ENCODE data around the gene RXRA. TPM values are rescaled to one million over a fixed set of nuclear protein-coding genes. Genes with fewer than 3 reads are reported as not detected.

Gene RXRA
- polyA plus RNA-seq, 1 of the 3 experiments (the other 2 are of a cell fraction), result 7.6 TPM

- no peak overlapping the region for H3K27ac ChIP-seq (ENCODE audit: low read depth in 2 of 2, low read length in 1 of 2)
- no peaks in the 10 kb centered on the region for H3F3A ChIP-seq (replicated peaks; ENCODE audit: insufficient read depth)
- H3K9me3 ChIP-seq, result no peaks in the 10 kb centered on the region
- WGBS (ENCODE audit: low lambda C conversion rate), result 92% methylated on average over 11 of the region's 14 CpGs
- H4K20me1 ChIP-seq (ENCODE audit: insufficient read depth), result peaks cover 98% of the 10 kb centered on the region
- TF ChIP-seq SMC3 (IDR thresholded peaks at IDR 0.05; ENCODE audit: low read depth, low read length), result no peak
- no peak for TF ChIP-seq JUND (IDR thresholded peaks at IDR 0.05)
- H3K4me3 ChIP-seq (ENCODE audit: low read depth in 2 of 2, low read length in 1 of 2), result no peak overlapping the region
- H3K4me2 ChIP-seq, result no peak overlapping the region
- no peaks in the 10 kb centered on the region for H3K27me3 ChIP-seq (ENCODE audit: insufficient read depth)
- no peak overlapping the region for H3K9ac ChIP-seq
- ChIA-PET POLR2A (no interaction called here), CTCF (interaction anchor here (0.7 to 3.0 kb wide), 6 partner anchors 12 to 176 kb away, joined by 3 to 11 read pairs (median 4); no protein-coding TSS in a partner anchor)
- H3K79me2 ChIP-seq (ENCODE audit: insufficient read depth), result peaks cover 45% of the 10 kb centered on the region
- peaks cover 0 to 82% of the 10 kb centered on the region in 2 experiments; a peak in 1 of 4 replicates for H3K4me1 ChIP-seq (ENCODE audit: control insufficient read depth in 1 of 2, insufficient read depth in 2 of 2, low read depth in 1 of 2, low read length in 1 of 2)
- no peak for DNase-seq
- H3K36me3 ChIP-seq (replicated peaks in 1 of 2; ENCODE audit: control insufficient read depth in 1 of 2, insufficient read depth in 2 of 2, low read length in 1 of 2), result no peaks in the 10 kb centered on the region
- H2AFZ ChIP-seq (ENCODE audit: low read depth), result no peak overlapping the region
- H3K9me2 ChIP-seq, result no peaks in the 10 kb centered on the region
Observed at GRCh38 chr9:134346151-134346550, 19.9 kb downstream of the RXRA start.

- peaks cover 98% of the 10 kb centered on the region for H4K20me1 ChIP-seq (ENCODE audit: insufficient read depth)
- 94% methylated on average over 9 of the region's 21 CpGs for WGBS (ENCODE audit: low lambda C conversion rate)
- H3K9ac ChIP-seq, result no peak overlapping the region
- no peak overlapping the region; a peak in 1 of 4 replicates for H3K4me3 ChIP-seq (ENCODE audit: low read depth in 2 of 2, low read length in 1 of 2)
- peaks cover 0 to 87% of the 10 kb centered on the region in 2 experiments; a peak in 1 of 4 replicates for H3K4me1 ChIP-seq (ENCODE audit: control insufficient read depth in 1 of 2, insufficient read depth in 2 of 2, low read depth in 1 of 2, low read length in 1 of 2)
- H2AFZ ChIP-seq (ENCODE audit: low read depth), result no peak overlapping the region
- ChIA-PET CTCF (interaction anchor here (1.2 to 3.0 kb wide), 4 partner anchors 9 to 19 kb away, joined by 3 to 8 read pairs (median 4); no protein-coding TSS in a partner anchor), POLR2A (interaction anchor here (0.9 kb wide), 1 partner anchor 53 kb away, joined by 3 read pairs; no protein-coding TSS in a partner anchor)
- no peak overlapping the region for H3K4me2 ChIP-seq
- H3K9me2 ChIP-seq, result no peaks in the 10 kb centered on the region
- H3K79me2 ChIP-seq (ENCODE audit: insufficient read depth), result peaks cover 43% of the 10 kb centered on the region
- H3K36me3 ChIP-seq (replicated peaks in 1 of 2; ENCODE audit: control insufficient read depth in 1 of 2, insufficient read depth in 2 of 2, low read length in 1 of 2), result no peaks in the 10 kb centered on the region
- no peaks in the 10 kb centered on the region for H3K27me3 ChIP-seq (ENCODE audit: insufficient read depth)
- TF ChIP-seq ELF1 (IDR thresholded peaks at IDR 0.05) (no peak), SMC3 (IDR thresholded peaks at IDR 0.05; ENCODE audit: low read depth, low read length) (no peak)
- H3F3A ChIP-seq (replicated peaks; ENCODE audit: insufficient read depth), result no peaks in the 10 kb centered on the region
- peak overlapping the region in 1 of 2 experiments; percentile 26; a peak in 1 of 4 replicates for H3K27ac ChIP-seq (ENCODE audit: low read depth in 2 of 2, low read length in 1 of 2)
- H3K9me3 ChIP-seq, result no peaks in the 10 kb centered on the region
- DNase-seq, result peak; percentile 66
Observed at GRCh38 chr9:134346840-134347583, 20.8 kb downstream of the RXRA start.

- Histone ChIP-seq H3K9me3 (no peaks in the 10 kb centered on the region), H3K4me2 (no peak overlapping the region), H3K27ac (ENCODE audit: low read depth in 2 of 2, low read length in 1 of 2) (peak overlapping the region in 1 of 2 experiments; percentile 29; a peak in 2 of 4 replicates), H3K79me2 (ENCODE audit: insufficient read depth) (peaks cover 40% of the 10 kb centered on the region), H3F3A (replicated peaks; ENCODE audit: insufficient read depth) (no peaks in the 10 kb centered on the region), H2AFZ (ENCODE audit: low read depth) (no peak overlapping the region), H3K9me2 (no peaks in the 10 kb centered on the region), H3K27me3 (ENCODE audit: insufficient read depth) (no peaks in the 10 kb centered on the region), H3K9ac (no peak overlapping the region), H3K36me3 (replicated peaks in 1 of 2; ENCODE audit: control insufficient read depth in 1 of 2, insufficient read depth in 2 of 2, low read length in 1 of 2) (no peaks in the 10 kb centered on the region), H4K20me1 (ENCODE audit: insufficient read depth) (peaks cover 98% of the 10 kb centered on the region), H3K4me3 (ENCODE audit: low read depth in 2 of 2, low read length in 1 of 2) (no peak overlapping the region), H3K4me1 (ENCODE audit: control insufficient read depth in 1 of 2, insufficient read depth in 2 of 2, low read depth in 1 of 2, low read length in 1 of 2) (peaks cover 0 to 88% of the 10 kb centered on the region in 2 experiments; a peak in 1 of 4 replicates)
- WGBS (ENCODE audit: low lambda C conversion rate), result 92% methylated on average over 6 of the region's 10 CpGs
- no peak for DNase-seq
- CTCF ChIA-PET, result interaction anchor here (1.0 to 4.5 kb wide), 5 partner anchors 9 to 177 kb away, joined by 3 to 23 read pairs (median 8); no protein-coding TSS in a partner anchor
- POLR2A ChIA-PET, result no interaction called here
- TF ChIP-seq MAX (IDR thresholded peaks at IDR 0.05; ENCODE audit: low read depth), result no peak
- TF ChIP-seq ELF1 (IDR thresholded peaks at IDR 0.05), result no peak
- no peak for TF ChIP-seq MXI1 (IDR thresholded peaks at IDR 0.05; ENCODE audit: low read depth, low read length)
- no peak for TF ChIP-seq RCOR1 (IDR thresholded peaks at IDR 0.05; ENCODE audit: low read length)
- no peak for TF ChIP-seq TCF12 (IDR thresholded peaks at IDR 0.05)
- TF ChIP-seq TAF1 (IDR thresholded peaks at IDR 0.05; ENCODE audit: borderline replicate concordance, low read depth, low read length), result no peak
- TF ChIP-seq FOXJ3 (CRISPR knock-in tag; IDR thresholded peaks at IDR 0.05), result no peak
- TF ChIP-seq SMC3 (IDR thresholded peaks at IDR 0.05; ENCODE audit: low read depth, low read length), result no peak
- no peak for TF ChIP-seq MEF2A (IDR thresholded peaks at IDR 0.05; ENCODE audit: borderline replicate concordance, low read depth)
- TF ChIP-seq RXRA (IDR thresholded peaks at IDR 0.05; ENCODE audit: borderline replicate concordance, low read depth), result no peak
- TF ChIP-seq USF1 (IDR thresholded peaks at IDR 0.05; ENCODE audit: borderline replicate concordance, low read depth), result no peak
- no peak for TF ChIP-seq TEAD4 (IDR thresholded peaks at IDR 0.05; ENCODE audit: borderline replicate concordance, insufficient read depth)
- no peak for TF ChIP-seq ZBTB33 (IDR thresholded peaks at IDR 0.05; ENCODE audit: borderline replicate concordance, low read depth)
- TF ChIP-seq NFIC (IDR thresholded peaks at IDR 0.05; ENCODE audit: borderline replicate concordance), result no peak
- TF ChIP-seq RFX5 (IDR thresholded peaks at IDR 0.05; ENCODE audit: low read length), result no peak
- TF ChIP-seq USF2 (IDR thresholded peaks at IDR 0.05; ENCODE audit: borderline replicate concordance, low read depth, low read length), result no peak
Observed at GRCh38 chr9:134347996-134348395, 21.7 kb downstream of the RXRA start.
